Osteocyte (in vitro differentiated cells): Measurements from ENCODE around the gene S100A5. TPM values are rescaled to one million over a fixed set of nuclear protein-coding genes. Genes with fewer than 3 reads are reported as not detected.
A peak's percentile ranks its signal among the peaks of the same experiment; 100 is the strongest.
"Not testable (repeated sequence)": the region's sequence is repeated elsewhere in the genome, so short reads cannot be mapped to it uniquely, and the experiment has no call there.

Experiments
- DNase-seq: peaks from one replicate; pipeline ENCODE4 v3.0.0; 2021; ENCODE audit warnings: mixed read lengths; ENCODE audit not compliant: unreplicated experiment; ENCODE audit errors: extremely low spot score
- H3K27ac Mint-ChIP-seq: one replicate; pipeline ENCODE4 v1.8.0; 2021; ENCODE audit warnings: mild to moderate bottlenecking, mixed read lengths; ENCODE audit not compliant: unreplicated experiment
- H3K27me3 Mint-ChIP-seq: one replicate; pipeline ENCODE4 v1.8.0; 2021; ENCODE audit warnings: mixed read lengths; ENCODE audit not compliant: unreplicated experiment
- H3K36me3 Mint-ChIP-seq: one replicate; pipeline ENCODE4 v1.8.0; 2021; ENCODE audit warnings: mixed read lengths; ENCODE audit not compliant: unreplicated experiment
- H3K4me1 Mint-ChIP-seq: one replicate; pipeline ENCODE4 v1.8.0; 2021; ENCODE audit warnings: mixed read lengths; ENCODE audit not compliant: unreplicated experiment
- H3K4me3 Mint-ChIP-seq: one replicate; pipeline ENCODE4 v1.8.0; 2021; ENCODE audit warnings: mild to moderate bottlenecking, moderate library complexity, mixed read lengths; ENCODE audit not compliant: unreplicated experiment
- H3K9me3 Mint-ChIP-seq: one replicate; pipeline ENCODE4 v1.8.0; 2021; ENCODE audit warnings: mixed read lengths; ENCODE audit not compliant: unreplicated experiment
- CTCF ChIP-seq: fragments of 200-600 bp; sonication (generic); IDR thresholded peaks from 2 replicates; pipeline ENCODE4 v1.5.0; 2021; ENCODE audit warnings: antibody characterized with exemption, mild to moderate bottlenecking, moderate library complexity
- total RNA-seq: library from RNA; stranded (reverse); gene quantifications from 2 replicates; pipeline ENCODE4 v1.2.1, GENCODE V29; 2021

The S100A5 gene
- total RNA-seq, 1 donor from 2014 or later = 1.0 TPM

DNA sequence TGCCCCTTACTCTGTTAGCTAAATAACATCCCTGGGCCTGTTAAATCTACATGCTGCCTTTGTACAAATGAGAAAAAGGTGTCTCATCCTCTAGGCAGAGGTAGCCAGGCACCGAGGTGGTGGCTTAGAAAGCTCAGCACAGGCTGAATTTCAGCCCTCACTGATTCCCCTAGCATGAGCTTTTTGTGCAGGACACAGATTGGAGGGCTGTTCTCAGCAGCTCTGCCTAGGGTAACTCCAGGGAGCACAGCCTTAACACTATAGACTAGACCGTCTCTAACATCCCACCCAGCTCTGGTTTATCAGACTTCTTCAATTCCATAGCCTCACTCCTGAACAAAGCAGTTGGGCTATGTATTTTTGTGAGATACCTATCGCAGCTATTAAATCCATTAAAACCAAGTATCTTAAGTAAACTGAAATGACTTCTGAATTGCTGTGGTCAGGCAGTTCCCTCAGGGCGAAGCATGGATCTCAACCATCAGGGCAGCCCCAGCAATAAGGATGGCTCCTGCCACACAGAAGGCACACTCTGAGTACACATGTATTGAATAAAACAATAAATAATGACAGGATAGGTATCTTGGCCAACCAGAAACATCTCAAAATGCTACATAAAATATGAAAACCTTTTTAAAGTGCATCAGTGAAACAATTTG, 19.8 kb downstream of the S100A5 start:
- H3K27ac Mint-ChIP-seq = peak overlapping the region; percentile 31
- peaks cover 34% of the 10 kb centered on the region for H3K4me1 Mint-ChIP-seq
- no peak for TF ChIP-seq CTCF
- H3K4me3 Mint-ChIP-seq = no peak overlapping the region
- no peaks in the 10 kb centered on the region for H3K36me3 Mint-ChIP-seq
- H3K27me3 Mint-ChIP-seq = no peaks in the 10 kb centered on the region
- H3K9me3 Mint-ChIP-seq = no peaks in the 10 kb centered on the region
- no peak for DNase-seq

- H3K27me3 Mint-ChIP-seq, DNase-seq, H3K4me3 Mint-ChIP-seq, H3K9me3 Mint-ChIP-seq, H3K27ac Mint-ChIP-seq, H3K36me3 Mint-ChIP-seq: not testable (repeated sequence)
- peaks cover 35% of the 10 kb centered on the region for H3K4me1 Mint-ChIP-seq
Observed at GRCh38 chr1:153520137-153520691, 20.5 kb downstream of the S100A5 start.

DNA sequence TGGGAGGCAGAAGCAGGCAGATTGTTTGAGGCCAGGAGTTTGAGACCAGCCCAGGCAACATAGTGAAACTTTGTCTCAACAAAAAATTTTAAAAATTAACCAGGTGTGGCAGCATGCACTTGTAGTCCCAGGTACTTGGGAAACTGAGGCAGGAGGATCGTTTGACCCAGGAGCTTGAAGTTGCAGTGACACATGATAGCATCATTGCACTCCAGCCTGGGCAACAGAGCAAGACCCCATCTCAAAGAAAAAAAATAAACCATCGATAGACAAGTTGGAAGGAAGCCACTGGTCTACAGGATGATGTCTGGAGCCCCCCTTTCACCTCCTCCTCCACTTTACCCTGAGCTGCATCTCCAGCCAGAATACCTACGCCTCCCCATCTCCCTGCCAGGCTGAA, 21.5 kb downstream of the S100A5 start:
- no peaks in the 10 kb centered on the region for H3K9me3 Mint-ChIP-seq
- no peak overlapping the region for H3K27ac Mint-ChIP-seq
- TF ChIP-seq CTCF = no peak
- no peak overlapping the region for H3K4me3 Mint-ChIP-seq
- no peaks in the 10 kb centered on the region for H3K36me3 Mint-ChIP-seq
- peaks cover 31% of the 10 kb centered on the region for H3K4me1 Mint-ChIP-seq
- no peaks in the 10 kb centered on the region for H3K27me3 Mint-ChIP-seq
- DNase-seq = no peak

- no peaks in the 10 kb centered on the region for H3K9me3 Mint-ChIP-seq
- H3K4me1 Mint-ChIP-seq = peaks cover 41% of the 10 kb centered on the region
- no peak overlapping the region for H3K27ac Mint-ChIP-seq
- TF ChIP-seq CTCF = no peak
- H3K36me3 Mint-ChIP-seq = no peaks in the 10 kb centered on the region
- DNase-seq = no peak
- H3K27me3 Mint-ChIP-seq = no peaks in the 10 kb centered on the region
- no peak overlapping the region for H3K4me3 Mint-ChIP-seq
Observed at GRCh38 chr1:153515504-153516394, 25.0 kb downstream of the S100A5 start.

DNA sequence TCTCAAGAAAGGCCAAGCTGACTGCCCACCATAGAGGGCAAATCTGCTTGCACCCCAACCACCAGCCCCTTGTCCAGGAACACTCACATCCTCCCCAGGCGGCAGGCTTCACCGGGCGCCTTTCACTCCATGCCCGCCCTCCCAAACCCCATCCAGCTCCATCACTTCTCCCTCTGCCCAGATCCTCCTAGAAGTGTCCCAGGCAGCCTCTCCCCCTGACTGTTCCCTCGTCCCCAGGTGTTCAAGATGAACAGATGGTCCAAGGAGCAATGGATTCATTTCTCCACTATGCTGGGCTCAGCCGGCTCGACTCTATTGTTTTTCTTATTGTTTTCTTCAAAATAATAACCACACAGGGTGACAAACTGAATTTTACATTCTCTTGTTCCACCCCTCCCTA, 27.1 kb downstream of the S100A5 start:
- H3K27me3 Mint-ChIP-seq = no peaks in the 10 kb centered on the region
- no peak overlapping the region for H3K4me3 Mint-ChIP-seq
- H3K9me3 Mint-ChIP-seq = no peaks in the 10 kb centered on the region
- peaks cover 36% of the 10 kb centered on the region for H3K4me1 Mint-ChIP-seq
- no peak for TF ChIP-seq CTCF
- H3K27ac Mint-ChIP-seq = no peak overlapping the region
- no peaks in the 10 kb centered on the region for H3K36me3 Mint-ChIP-seq
- DNase-seq = no peak
